Umbilical cord (tissue), 2 donors: Measurements from ENCODE around the gene AVL9. TPM values are rescaled to one million over a fixed set of nuclear protein-coding genes. Genes with fewer than 3 reads are reported as not detected.
"Not testable (repeated sequence)": the region's sequence is repeated elsewhere in the genome, so short reads cannot be mapped to it uniquely, and the experiment has no call there.

Experiments
- DNase-seq: peaks from one replicate; pipeline ENCODE4 v3.0.0-alpha.2; 2015; ENCODE audit warnings: low spot score
- total RNA-seq: library from RNA; depleted of rRNA; stranded (reverse); fragments of >200 nt; gene quantifications from one replicate; pipeline ENCODE4 v1.2.3, GENCODE V29; 2014; ENCODE audit warnings: low replicate concordance; ENCODE audit not compliant: insufficient read depth

Gene AVL9
- total RNA-seq, 1 donor from 2014 or later, result 19.0 TPM

- peak; percentile 76 for DNase-seq
Observed at GRCh38 chr7:32586291-32587221, 91.3 kb downstream of the AVL9 start.

- no peak for DNase-seq
Observed at GRCh38 chr7:32587411-32587948, 92.2 kb downstream of the AVL9 start.

GRCh38 chr7:32588657-32589056 lies 93.4 kb downstream of the AVL9 start:
- DNase-seq, result no peak

- no peak for DNase-seq
Observed at GRCh38 chr7:32591938-32592337, 96.6 kb downstream of the AVL9 start.

GRCh38 chr7:32592701-32593100 lies 97.4 kb downstream of the AVL9 start:
- DNase-seq, result no peak

GRCh38 chr7:32594965-32595490 lies 99.7 kb downstream of the AVL9 start:
- DNase-seq, result no peak

GRCh38 chr7:32601196-32601595 lies 105.9 kb downstream of the AVL9 start:
- DNase-seq, result not testable (repeated sequence)

GRCh38 chr7:32602470-32602869 lies 107.2 kb downstream of the AVL9 start:
- no peak for DNase-seq

GRCh38 chr7:32603492-32603891 lies 108.2 kb downstream of the AVL9 start:
- DNase-seq, result not testable (repeated sequence)

GRCh38 chr7:32604047-32604446 lies 108.8 kb downstream of the AVL9 start:
- DNase-seq, result not testable (repeated sequence)

GRCh38 chr7:32605032-32605431 lies 109.7 kb downstream of the AVL9 start:
- no peak for DNase-seq

GRCh38 chr7:32609463-32609862 lies 114.2 kb downstream of the AVL9 start:
- DNase-seq, result no peak

- no peak for DNase-seq
Observed at GRCh38 chr7:32611201-32612099, 116.2 kb downstream of the AVL9 start.

- no peak for DNase-seq
Observed at GRCh38 chr7:32616625-32617024, 121.3 kb downstream of the AVL9 start.

- DNase-seq, result no peak
Observed at GRCh38 chr7:32618470-32618869, 123.2 kb downstream of the AVL9 start.

GRCh38 chr7:32618987-32619386 lies 123.7 kb downstream of the AVL9 start:
- DNase-seq, result no peak

- DNase-seq, result not testable (repeated sequence)
Observed at GRCh38 chr7:32619416-32619815, 124.1 kb downstream of the AVL9 start.

- DNase-seq, result no peak
Observed at GRCh38 chr7:32631021-32631420, 135.7 kb downstream of the AVL9 start.

- DNase-seq, result not testable (repeated sequence)
Observed at GRCh38 chr7:32631590-32632497, 136.6 kb downstream of the AVL9 start.

GRCh38 chr7:32633446-32633845 lies 138.2 kb downstream of the AVL9 start:
- DNase-seq, result not testable (repeated sequence)
